ENCODE data around the gene ENC1.

GRCh38 chr5:74630453-74631066, 10.0 kb downstream of the ENC1 start:
- TF ChIP-seq CTCF (IDR thresholded peaks at IDR 0.05) (no peak), POLR2AphosphoS5 (IDR thresholded peaks at IDR 0.05) (no peak), POLR2A (IDR thresholded peaks at IDR 0.05; ENCODE audit: low read depth) (no peak)
